Kidney (tissue), 14 donors: ENCODE data around the gene TMEM45A. TPM values are rescaled to one million over a fixed set of nuclear protein-coding genes. Genes with fewer than 3 reads are reported as not detected.

Source experiments
- DNase-seq, 5 donors: peaks; one replicate each; pipeline ENCODE4 v3.0.0-alpha.2; 2013 to 2020
- FAIRE-seq: peaks from 2 replicates; lab custom pipeline; 2012; peaks lifted over from hg19 to GRCh38; lab: Jason Lieb, UNC
- H3K27ac ChIP-seq, 2 donors: one replicate each; pipeline ENCODE4 v1.7.0; 2013; ENCODE audit warnings: low read depth in 2 of 2, low read length in 2 of 2, inconsistent platforms in 1 of 2
- H3K27me3 ChIP-seq: one replicate; pipeline ENCODE4 v1.7.1; 2013; ENCODE audit warnings: low read length, inconsistent platforms; ENCODE audit not compliant: control insufficient read depth, insufficient read depth
- H3K36me3 ChIP-seq, 3 donors: one replicate each; pipeline versions ENCODE4 v1.7.0 to v1.7.1; 2013; ENCODE audit warnings: low read length in 3 of 3, control low read depth in 1 of 3, inconsistent platforms in 1 of 3; ENCODE audit not compliant: insufficient read depth in 3 of 3, control insufficient read depth in 2 of 3
- H3K4me1 ChIP-seq, 3 donors: one replicate each; pipeline versions ENCODE4 v1.7.0 to v1.7.1; 2013; ENCODE audit warnings: low read length in 3 of 3, inconsistent platforms in 1 of 3, low read depth in 1 of 3; ENCODE audit not compliant: control insufficient read depth in 2 of 3, insufficient read depth in 2 of 3
- H3K4me3 ChIP-seq, 3 donors: one replicate each; pipeline versions ENCODE4 v1.7.0 to v1.8.1; 2013; ENCODE audit warnings: low read length in 3 of 3, control low read depth in 1 of 3, inconsistent platforms in 1 of 3
- H3K9ac ChIP-seq, 3 donors: one replicate each; pipeline versions ENCODE4 v1.7.0 to v1.7.1; 2013; ENCODE audit warnings: low read length in 3 of 3, control low read depth in 1 of 3, inconsistent platforms in 1 of 3
- H3K9me3 ChIP-seq, 3 donors: one replicate each; pipeline versions ENCODE4 v1.7.0 to v1.7.1; 2013; ENCODE audit warnings: low read length in 3 of 3, control low read depth in 1 of 3, inconsistent platforms in 1 of 3; ENCODE audit not compliant: control insufficient read depth in 2 of 3, insufficient read depth in 1 of 3
- CTCF ChIP-seq: IDR thresholded peaks from 3 replicates; pipeline ENCODE4 v1.5.1; 2012; ENCODE audit warnings: mild to moderate bottlenecking, moderate library complexity, borderline replicate concordance; ENCODE audit not compliant: insufficient read depth; ENCODE audit errors: extremely low read depth
- intact Hi-C: fragments of 100-400 bp; cut with DNase I; formaldehyde crosslinking; loops from one replicate; pipeline ENCODE4 v1.11.1; 2022
- polyA plus RNA-seq: library from polyadenylated mRNA; stranded (reverse); fragments of 350-450 nt; fragmentation: Illumina TruSeq; extraction: RNeasy Lipid Tissue Mini Kit (QIAGEN cat#74804); gene quantifications from one replicate; pipeline ENCODE4 v1.2.3, GENCODE V29; 2014; ENCODE audit warnings: low read depth, low replicate concordance; ENCODE audit not compliant: insufficient read depth
- total RNA-seq: library from RNA; stranded (reverse); fragmentation: NEBNext Ultra II Directional; extraction: Animal tissue kit (Norgen Biotek cat#: 25700); gene quantifications from one replicate; pipeline ENCODE4 v1.2.1, GENCODE V29; 2021
- donor health status: control.
- donor health status: control.
- donor health status: control.
- donor health status: control.
- donor health status: control.
- donor health status: DM: yes; HTN: yes; CAD: no.
- donor health status: Normal renal cell carcinoma (clear cell type).

TMEM45A gene
- total and polyA plus RNA-seq, 2 donors from 2014 or later, result 3.4 to 4.6 TPM

DNA sequence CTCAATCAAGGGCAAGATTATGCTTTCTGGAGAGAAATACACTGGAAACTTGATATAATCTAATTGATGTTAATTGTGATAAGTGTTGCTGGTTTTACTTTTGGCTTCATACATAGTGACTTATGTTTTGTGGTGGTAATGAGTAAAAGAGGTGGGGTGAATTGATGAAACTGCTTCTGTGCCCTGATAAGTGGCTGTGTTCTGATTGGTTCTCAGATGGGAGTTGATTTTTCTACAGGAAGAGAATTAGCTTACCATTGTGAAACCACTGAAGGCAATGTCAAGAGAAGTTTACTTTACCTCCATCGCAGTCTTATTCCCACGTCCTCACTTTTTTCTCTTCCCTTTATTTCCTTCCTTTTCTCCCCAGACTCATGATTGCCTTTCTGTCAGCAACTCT is 23.8 kb downstream of the TMEM45A start:
- H3K4me3 ChIP-seq, result no peak overlapping the region
- no peak overlapping the region for H3K9ac ChIP-seq
- FAIRE-seq (no peak), DNase-seq (no peak)
- H3K4me1 ChIP-seq, result no peaks in the 10 kb centered on the region
- no peaks in the 10 kb centered on the region for H3K36me3 ChIP-seq
- intact Hi-C loops, result no loop called here
- no peaks in the 10 kb centered on the region for H3K27me3 ChIP-seq
- no peak for TF ChIP-seq CTCF
- H3K27ac ChIP-seq, result no peak overlapping the region
- peaks cover 0 to 3% (median 0%) of the 10 kb centered on the region in 3 donors for H3K9me3 ChIP-seq

GRCh38 chr3:100516838-100517237 is 24.4 kb downstream of the TMEM45A start:
- H3K27me3 ChIP-seq, result no peaks in the 10 kb centered on the region
- no peak overlapping the region for H3K9ac ChIP-seq
- no peaks in the 10 kb centered on the region for H3K36me3 ChIP-seq
- DNase-seq (no peak), FAIRE-seq (no peak)
- no peak overlapping the region for H3K27ac ChIP-seq
- intact Hi-C loops, result no loop called here
- peaks cover 0 to 3% (median 0%) of the 10 kb centered on the region in 3 donors for H3K9me3 ChIP-seq
- H3K4me1 ChIP-seq, result no peaks in the 10 kb centered on the region
- no peak overlapping the region for H3K4me3 ChIP-seq
- no peak for TF ChIP-seq CTCF

- DNase-seq, result no peak
- Histone ChIP-seq H3K9me3 (peaks cover 0 to 3% (median 0%) of the 10 kb centered on the region in 3 donors), H3K27me3 (no peaks in the 10 kb centered on the region), H3K36me3 (no peaks in the 10 kb centered on the region), H3K4me1 (no peaks in the 10 kb centered on the region), H3K27ac (no peak overlapping the region), H3K4me3 (no peak overlapping the region), H3K9ac (no peak overlapping the region)
- no peak for TF ChIP-seq CTCF
- FAIRE-seq, result no peak
- intact Hi-C loops, result no loop called here
Observed at GRCh38 chr3:100517276-100517675, 24.9 kb downstream of the TMEM45A start.

DNA sequence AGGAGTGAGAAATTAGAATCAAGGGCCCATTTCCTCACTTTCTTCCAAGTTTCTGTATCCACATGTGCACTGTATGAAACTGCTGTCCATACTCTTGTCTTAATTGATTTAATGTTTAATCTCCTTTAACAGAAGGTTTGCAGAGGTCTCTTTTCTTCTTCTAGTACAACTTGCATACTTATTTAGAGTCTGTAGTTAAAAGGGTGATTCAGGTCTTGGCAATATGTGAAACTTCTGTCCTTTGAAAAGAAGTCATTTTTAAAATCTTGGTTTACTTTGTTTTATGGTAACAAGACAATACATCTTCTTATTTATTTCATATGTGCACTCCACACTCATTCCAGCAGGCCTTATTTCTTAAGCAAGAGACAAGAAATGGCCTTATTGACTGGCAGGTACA is 25.8 kb downstream of the TMEM45A start:
- H3K9me3 ChIP-seq, result peaks cover 0 to 3% (median 0%) of the 10 kb centered on the region in 3 donors
- FAIRE-seq, result no peak

More for the DNA sequence above, 25.8 kb downstream of the TMEM45A start:
- no peak for TF ChIP-seq CTCF
- Histone ChIP-seq H3K36me3 (no peaks in the 10 kb centered on the region), H3K27ac (no peak overlapping the region), H3K9ac (no peak overlapping the region), H3K27me3 (no peaks in the 10 kb centered on the region), H3K4me1 (no peaks in the 10 kb centered on the region), H3K4me3 (no peak overlapping the region)
- intact Hi-C loops, result no loop called here
- DNase-seq, result peak in 1 of 5 donors; percentile 3
